WI38 (cell line): Measurements from ENCODE around the gene LAPTM5.

Source experiments
- H3K4me3 ChIP-seq: 2 replicates; pipeline ENCODE4 v1.5.1; 2011; ENCODE audit warnings: low read depth, mild to moderate bottlenecking, control low read depth, low read length
- CTCF ChIP-seq: IDR thresholded peaks from 2 replicates; pipeline ENCODE4 v1.5.1; 2012; ENCODE audit warnings: low read depth, mild to moderate bottlenecking, control low read depth, low read length

The LAPTM5 gene

GRCh38 chr1:30718636-30719405, 38.8 kb downstream of the LAPTM5 start:
- peak overlapping the region; percentile 57 for H3K4me3 ChIP-seq
- TF ChIP-seq CTCF, result peak; percentile 78

- peak overlapping the region; percentile 41; the same call in 1 of the 2 replicates for H3K4me3 ChIP-seq
- TF ChIP-seq CTCF, result no peak
These were observed 39.4 kb downstream of the LAPTM5 start for GRCh38 chr1:30718091-30718635.

GRCh38 chr1:30716646-30717045, 40.9 kb downstream of the LAPTM5 start:
- no peak overlapping the region for H3K4me3 ChIP-seq
- TF ChIP-seq CTCF, result no peak

GRCh38 chr1:30715886-30716285, 41.7 kb downstream of the LAPTM5 start:
- H3K4me3 ChIP-seq, result no peak overlapping the region
- no peak for TF ChIP-seq CTCF

- peak; percentile 33 for TF ChIP-seq CTCF
- no peak overlapping the region for H3K4me3 ChIP-seq
These were observed 42.4 kb downstream of the LAPTM5 start for GRCh38 chr1:30715216-30715615.

GRCh38 chr1:30714536-30715090, 43.0 kb downstream of the LAPTM5 start:
- TF ChIP-seq CTCF, result no peak
- no peak overlapping the region for H3K4me3 ChIP-seq

GRCh38 chr1:30714025-30714424, 43.5 kb downstream of the LAPTM5 start:
- no peak overlapping the region for H3K4me3 ChIP-seq
- no peak for TF ChIP-seq CTCF
